B cell (primary cell): ENCODE results near the gene CPLANE1. TPM values are rescaled to one million over a fixed set of nuclear protein-coding genes. Genes with fewer than 3 reads are reported as not detected.
"Not testable (repeated sequence)": the region's sequence is repeated elsewhere in the genome, so short reads cannot be mapped to it uniquely, and the experiment has no call there.

ENCODE experiments used
- ATAC-seq: fragments of 200-7000 bp; cut with Tn5 transposase; one replicate; pipeline ENCODE4 v1.10.0; 2021; ENCODE audit warnings: low read depth, mild to moderate bottlenecking, moderate number of reproducible peaks, moderate library complexity
- CTCF ChIA-PET: fragments of 350-600 bp; sonication (Branson Sonifier 250); formaldehyde crosslinking; loops from one replicate; lab custom pipeline; 2021; ENCODE audit warnings: antibody characterized with exemption, inconsistent platforms; lab: Charles Lee
- POLR2A ChIA-PET: fragments of 350-600 bp; sonication (Branson Sonifier 250); formaldehyde crosslinking; loops from one replicate; lab custom pipeline; 2021; ENCODE audit warnings: antibody characterized with exemption; lab: Charles Lee
- DNase-seq: peaks from one replicate; pipeline ENCODE4 v3.0.0; 2013
- H2AFZ ChIP-seq: 2 replicates; pipeline ENCODE4 v1.6.1; 2012; ENCODE audit warnings: mild to moderate bottlenecking, low read depth, low read length; ENCODE audit not compliant: insufficient read depth, poor library complexity, severe bottlenecking
- H3K27ac ChIP-seq, 2 donors: 1 replicate in 1 of 2; 2 replicates in 1 of 2; pipeline ENCODE4 v1.5.1; 2012 to 2013; ENCODE audit warnings: low read length in 2 of 2, mild to moderate bottlenecking in 2 of 2, moderate library complexity in 1 of 2
- H3K27me3 ChIP-seq, 4 experiments: fragments of 200-600 bp in 1 of 4; sonication (generic) in 1 of 4; replicated peaks in 1 of 4; 1 replicate in 2 of 4; 2 replicates in 2 of 4; pipeline versions ENCODE4 v1.6.1 to v1.7.0; 2013 to 2016; ENCODE audit warnings: low read length in 3 of 4, mild to moderate bottlenecking in 2 of 4, mixed read lengths in 1 of 4, moderate library complexity in 1 of 4; ENCODE audit not compliant: insufficient read depth in 4 of 4, control insufficient read depth in 3 of 4; ENCODE audit errors: control extremely low read depth in 1 of 4
- H3K36me3 ChIP-seq, 2 experiments: replicated peaks in 1 of 2; 1 replicate in 1 of 2; 2 replicates in 1 of 2; pipeline versions ENCODE4 v1.6.1 to v1.7.1; 2013; ENCODE audit warnings: low read length in 1 of 2; ENCODE audit not compliant: insufficient read depth in 2 of 2, control insufficient read depth in 1 of 2; ENCODE audit errors: control extremely low read depth in 1 of 2, extremely low read depth in 1 of 2
- H3K4me1 ChIP-seq, 2 donors: fragments of 200-600 bp in 1 of 2; sonication (generic) in 1 of 2; 1 replicate in 1 of 2; 2 replicates in 1 of 2; pipeline versions ENCODE4 v1.5.1 to v1.6.1; 2013 to 2017; ENCODE audit warnings: low read length in 2 of 2; ENCODE audit not compliant: control insufficient read depth in 2 of 2, insufficient read depth in 2 of 2
- H3K4me2 ChIP-seq: replicated peaks from 2 replicates; pipeline ENCODE3; 2012; ENCODE audit warnings: mild to moderate bottlenecking, low read depth, low read length; ENCODE audit not compliant: poor library complexity, severe bottlenecking
- H3K4me3 ChIP-seq, 5 experiments: fragments of 200-600 bp in 1 of 5; sonication (generic) in 1 of 5; 1 replicate in 3 of 5; 2 replicates in 2 of 5; pipeline versions ENCODE4 v1.5.1 to v1.7.0; 2011 to 2016; ENCODE audit warnings: low read length in 4 of 5, mild to moderate bottlenecking in 4 of 5, low read depth in 2 of 5, control low read depth in 1 of 5, moderate library complexity in 1 of 5; ENCODE audit not compliant: insufficient read depth in 1 of 5; ENCODE audit errors: control extremely low read depth in 1 of 5, extremely low read depth in 1 of 5
- H3K79me2 ChIP-seq: fragments of 200-600 bp; sonication (generic); one replicate; pipeline ENCODE4 v1.6.0; 2016; ENCODE audit warnings: low read length; ENCODE audit not compliant: control insufficient read depth, insufficient read depth
- H3K9ac ChIP-seq: fragments of 200-600 bp; sonication (generic); 2 replicates; pipeline ENCODE4 v1.6.1; 2017; ENCODE audit warnings: mild to moderate bottlenecking, low read length, moderate library complexity
- H3K9me3 ChIP-seq, 3 donors: one replicate each; pipeline versions ENCODE4 v1.6.1 to v1.7.1; 2013; ENCODE audit warnings: low read length in 2 of 3; ENCODE audit not compliant: control insufficient read depth in 2 of 3, insufficient read depth in 1 of 3; ENCODE audit errors: control extremely low read depth in 1 of 3
- H4K20me1 ChIP-seq: 2 replicates; pipeline ENCODE4 v1.6.0; 2012; ENCODE audit warnings: mild to moderate bottlenecking, low read length; ENCODE audit not compliant: insufficient read depth, control insufficient read depth, poor library complexity, severe bottlenecking
- H3K27ac Mint-ChIP-seq: one replicate; pipeline ENCODE4 v1.8.0; 2021; ENCODE audit warnings: mixed read lengths
- H3K27me3 Mint-ChIP-seq: one replicate; pipeline ENCODE4 v1.8.0; 2021; ENCODE audit warnings: mixed read lengths
- H3K4me1 Mint-ChIP-seq: one replicate; pipeline ENCODE4 v1.8.0; 2021; ENCODE audit warnings: mixed read lengths
- H3K4me3 Mint-ChIP-seq: one replicate; pipeline ENCODE4 v1.8.0; 2021; ENCODE audit warnings: mixed read lengths
- H3K9me3 Mint-ChIP-seq: one replicate; pipeline ENCODE4 v1.8.0; 2022; ENCODE audit warnings: mixed read lengths; ENCODE audit not compliant: insufficient read depth
- EZH2 ChIP-seq: IDR thresholded peaks from 2 replicates; pipeline ENCODE4 v1.6.1; 2012; ENCODE audit warnings: borderline replicate concordance, low read depth, mild to moderate bottlenecking, moderate library complexity, low read length; ENCODE audit not compliant: insufficient read depth, poor library complexity, severe bottlenecking
- whole genome bisulfite sequencing: methylation state at CpG from one replicate; pipeline ENCODE4 v1.1.5; 2013; ENCODE audit warnings: missing lambda C conversion rate; ENCODE audit not compliant: insufficient coverage; 5-methylcytosine and 5-hydroxymethylcytosine counted together
- intact Hi-C: fragments of 100-400 bp; cut with micrococcal nuclease; formaldehyde crosslinking; loops from one replicate; pipeline ENCODE4 v1.10.0; 2022
- polyA plus RNA-seq: library from polyadenylated mRNA; depleted of rRNA; stranded (reverse); fragments of >200 nt; gene quantifications from 2 replicates; pipeline ENCODE4 v1.2.3, GENCODE V29; 2012
- total RNA-seq, 2 donors: library from RNA; stranded (reverse); fragments of 120-200 nt in 1 of 2; gene quantifications; 1 replicate in 1 of 2; 2 replicates in 1 of 2; pipeline versions ENCODE4 v1.2.3 to v1.2.4, GENCODE V29; 2013 to 2022
- TF ChIP-seq, protein P1 (sequence below): fragments of 200-600 bp; IDR thresholded peaks from one replicate; pipeline ENCODE4 v1.8.0; 2022; ENCODE audit warnings: antibody characterized with exemption, mild to moderate bottlenecking

CPLANE1 gene
- total and polyA plus RNA-seq, 2 donors (not counting 1 experiment from before 2014, with no cell fraction given): 1.9 to 17.9 TPM

DNA sequence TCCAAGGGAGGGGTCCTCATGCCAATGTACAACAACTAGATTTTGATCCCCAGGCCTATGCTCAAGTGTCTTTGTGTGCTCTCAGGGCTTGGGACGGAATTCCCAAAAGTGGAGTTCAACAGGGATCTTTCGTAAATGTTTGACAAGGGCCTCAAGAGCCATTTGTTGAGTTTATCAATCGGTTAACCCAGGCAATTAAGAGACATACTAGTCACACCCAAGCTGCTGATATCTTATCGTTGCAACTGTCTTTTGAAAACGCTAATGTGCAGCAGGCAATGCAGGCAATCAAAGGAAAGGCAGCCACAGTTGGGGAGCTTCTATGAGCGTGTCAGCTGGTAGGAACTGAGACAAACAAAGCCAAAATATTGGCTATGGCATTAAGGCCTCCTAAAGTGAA lies 161.2 kb downstream of the CPLANE1 start:
- Mint-ChIP-seq H3K4me3 (no peak overlapping the region), H3K27ac (no peak overlapping the region), H3K27me3 (no peaks in the 10 kb centered on the region), H3K4me1 (no peaks in the 10 kb centered on the region), H3K9me3 (peaks cover 3% of the 10 kb centered on the region)
- ChIA-PET CTCF (no interaction called here), POLR2A (no interaction called here)
- Histone ChIP-seq H4K20me1 (no peaks in the 10 kb centered on the region), H3K9ac (no peak overlapping the region), H3K4me1 (no peaks in the 10 kb centered on the region), H3K79me2 (no peaks in the 10 kb centered on the region), H3K4me3 (no peak overlapping the region), H3K4me2 (no peak overlapping the region), H3K27me3 (no peaks in the 10 kb centered on the region), H3K27ac (no peak overlapping the region), H3K36me3 (peaks cover 0 to 2% of the 10 kb centered on the region in 2 experiments), H2AFZ (no peak overlapping the region), H3K9me3 (peaks cover 0 to 3% (median 0%) of the 10 kb centered on the region in 3 donors)
- TF ChIP-seq, protein P1, sequence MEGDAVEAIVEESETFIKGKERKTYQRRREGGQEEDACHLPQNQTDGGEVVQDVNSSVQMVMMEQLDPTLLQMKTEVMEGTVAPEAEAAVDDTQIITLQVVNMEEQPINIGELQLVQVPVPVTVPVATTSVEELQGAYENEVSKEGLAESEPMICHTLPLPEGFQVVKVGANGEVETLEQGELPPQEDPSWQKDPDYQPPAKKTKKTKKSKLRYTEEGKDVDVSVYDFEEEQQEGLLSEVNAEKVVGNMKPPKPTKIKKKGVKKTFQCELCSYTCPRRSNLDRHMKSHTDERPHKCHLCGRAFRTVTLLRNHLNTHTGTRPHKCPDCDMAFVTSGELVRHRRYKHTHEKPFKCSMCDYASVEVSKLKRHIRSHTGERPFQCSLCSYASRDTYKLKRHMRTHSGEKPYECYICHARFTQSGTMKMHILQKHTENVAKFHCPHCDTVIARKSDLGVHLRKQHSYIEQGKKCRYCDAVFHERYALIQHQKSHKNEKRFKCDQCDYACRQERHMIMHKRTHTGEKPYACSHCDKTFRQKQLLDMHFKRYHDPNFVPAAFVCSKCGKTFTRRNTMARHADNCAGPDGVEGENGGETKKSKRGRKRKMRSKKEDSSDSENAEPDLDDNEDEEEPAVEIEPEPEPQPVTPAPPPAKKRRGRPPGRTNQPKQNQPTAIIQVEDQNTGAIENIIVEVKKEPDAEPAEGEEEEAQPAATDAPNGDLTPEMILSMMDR: no peak
- no peak for TF ChIP-seq EZH2
- ATAC-seq (no peak), DNase-seq (no peak)
- intact Hi-C loops: no loop called here
- WGBS: 99% methylated on average over 6 of the region's 6 CpGs

DNA sequence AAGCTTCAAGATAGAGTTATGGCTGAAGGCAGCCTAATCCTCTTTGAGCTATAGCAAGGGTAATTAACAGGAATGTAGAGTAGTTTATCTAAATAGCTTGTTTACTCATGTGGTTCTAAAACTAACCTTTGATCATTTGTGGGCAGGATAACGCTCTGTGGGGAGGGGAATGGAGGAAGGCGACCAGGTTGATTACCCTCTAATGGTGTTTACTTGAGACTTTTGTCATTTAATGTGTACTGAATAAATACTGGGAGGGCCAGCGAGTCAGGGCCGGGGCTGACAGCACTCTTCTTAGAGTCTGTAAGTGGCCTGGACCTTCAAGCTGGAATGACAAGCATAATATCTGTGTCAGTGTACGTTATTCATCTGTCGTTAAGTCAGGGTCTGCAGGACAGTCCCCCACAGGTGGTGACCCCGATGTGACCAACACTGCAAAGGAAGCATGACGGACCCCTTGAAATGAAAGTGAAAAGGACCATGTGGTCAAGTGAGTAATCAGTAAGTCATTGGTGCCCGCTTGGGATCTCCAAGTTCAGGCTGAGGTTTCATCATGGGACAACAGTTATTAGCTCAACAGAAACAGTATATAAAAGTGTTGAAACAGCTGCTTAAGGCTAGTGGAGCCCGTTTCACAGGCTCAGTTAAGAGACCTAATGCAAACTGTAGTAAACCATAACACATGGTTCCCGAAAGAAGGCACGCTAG lies 162.6 kb downstream of the CPLANE1 start:
- Mint-ChIP-seq H3K4me3 (no peak overlapping the region), H3K9me3 (peaks cover 3% of the 10 kb centered on the region), H3K27ac (no peak overlapping the region), H3K4me1 (no peaks in the 10 kb centered on the region), H3K27me3 (no peaks in the 10 kb centered on the region)
- Histone ChIP-seq H3K4me3 (no peak overlapping the region), H3K27me3 (no peaks in the 10 kb centered on the region), H3K9ac (no peak overlapping the region), H3K4me1 (no peaks in the 10 kb centered on the region), H4K20me1 (no peaks in the 10 kb centered on the region), H3K36me3 (peaks cover 0 to under 1% of the 10 kb centered on the region in 2 experiments), H3K4me2 (no peak overlapping the region), H3K9me3 (peaks cover 0 to 3% (median 0%) of the 10 kb centered on the region in 3 donors), H3K27ac (no peak overlapping the region), H3K79me2 (no peaks in the 10 kb centered on the region), H2AFZ (no peak overlapping the region)
- ATAC-seq: no peak
- intact Hi-C loops: no loop called here
- ChIA-PET POLR2A (no interaction called here), CTCF (no interaction called here)
- DNase-seq: no peak
- TF ChIP-seq, protein P1: no peak
- no peak for TF ChIP-seq EZH2
- 94% methylated on average over 9 of the region's 12 CpGs for WGBS

DNA sequence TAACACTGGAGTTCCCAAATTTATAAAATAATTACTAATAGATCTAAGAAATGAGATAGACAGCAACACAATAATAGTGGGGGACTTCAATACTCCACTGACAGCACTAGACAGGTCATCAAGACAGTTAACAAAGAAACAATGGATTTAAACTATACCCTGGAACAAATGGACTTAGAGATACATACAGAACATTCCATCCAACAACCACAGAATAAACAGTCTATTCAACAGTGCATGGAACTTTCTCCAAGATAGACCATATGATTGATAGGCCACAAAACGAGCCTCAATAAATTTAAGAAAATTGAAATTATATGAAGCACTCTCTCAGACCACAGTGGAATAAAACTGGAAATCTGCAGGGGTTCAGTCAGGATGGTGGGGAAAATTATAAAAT lies 163.2 kb downstream of the CPLANE1 start:
- H3K4me1 Mint-ChIP-seq, H3K4me2 ChIP-seq, H3K9me3 Mint-ChIP-seq, H3K4me3 ChIP-seq, H3K9me3 ChIP-seq, intact Hi-C loops, H3K27me3 ChIP-seq, H3K36me3 ChIP-seq, H3K79me2 ChIP-seq, POLR2A ChIA-PET, ATAC-seq, H3K9ac ChIP-seq, H3K27me3 Mint-ChIP-seq, H2AFZ ChIP-seq, H3K27ac ChIP-seq, DNase-seq, H3K27ac Mint-ChIP-seq, H4K20me1 ChIP-seq, CTCF ChIA-PET, H3K4me1 ChIP-seq, H3K4me3 Mint-ChIP-seq: not testable (repeated sequence)
- no CpG with 5 or more reads among the region's 1 CpG for WGBS
